NCI-H2081 treated with DMSO at 0.1 percent for 48 hours (cell line): ENCODE results near the gene DOK7.
A peak's percentile ranks its signal among the peaks of the same experiment; 100 is the strongest.

ENCODE experiments used
- DNase-seq: peaks from one replicate; lab custom pipeline; 2025; lab: John Stamatoyannopoulos, UW

The DOK7 gene

GRCh38 chr4:3520796-3521600 is 57.9 kb downstream of the DOK7 start:
- DNase-seq: no peak

GRCh38 chr4:3521621-3522325 is 58.7 kb downstream of the DOK7 start:
- DNase-seq: no peak

GRCh38 chr4:3522326-3522640 is 59.2 kb downstream of the DOK7 start:
- DNase-seq: no peak

GRCh38 chr4:3522651-3523050 is 59.5 kb downstream of the DOK7 start:
- no peak for DNase-seq

GRCh38 chr4:3523146-3523627 is 60.1 kb downstream of the DOK7 start:
- no peak for DNase-seq

GRCh38 chr4:3523628-3524221 is 60.6 kb downstream of the DOK7 start:
- DNase-seq: no peak

- DNase-seq: no peak
These were observed 61.2 kb downstream of the DOK7 start for GRCh38 chr4:3524349-3524748.

- no peak for DNase-seq
These were observed 61.8 kb downstream of the DOK7 start for GRCh38 chr4:3524920-3525319.

GRCh38 chr4:3525532-3526430 is 62.7 kb downstream of the DOK7 start:
- DNase-seq: no peak

- no peak for DNase-seq
These were observed 63.4 kb downstream of the DOK7 start for GRCh38 chr4:3526456-3526855.

GRCh38 chr4:3527101-3527913 is 64.2 kb downstream of the DOK7 start:
- DNase-seq: no peak

GRCh38 chr4:3527914-3528876 is 65.1 kb downstream of the DOK7 start:
- DNase-seq: no peak

- DNase-seq: no peak
These were observed 66.3 kb downstream of the DOK7 start for GRCh38 chr4:3529363-3529762.

- DNase-seq: no peak
These were observed 66.9 kb downstream of the DOK7 start for GRCh38 chr4:3530051-3530450.

GRCh38 chr4:3530663-3531254 is 67.7 kb downstream of the DOK7 start:
- no peak for DNase-seq

GRCh38 chr4:3531318-3531878 is 68.3 kb downstream of the DOK7 start:
- no peak for DNase-seq

GRCh38 chr4:3531879-3532750 is 69.0 kb downstream of the DOK7 start, which contains the start of gene LRPAP1:
LRPAP1 (minus strand) TSS chr4:3532422; CDS start chr4:3532412, 10 bp downstream.
- peak; percentile 42 for DNase-seq

GRCh38 chr4:3532751-3533422 is 69.8 kb downstream of the DOK7 start:
- no peak for DNase-seq
